ENCODE measurements around the gene PRCP.
"Not testable (repeated sequence)": the region's sequence is repeated elsewhere in the genome, so short reads cannot be mapped to it uniquely, and the experiment has no call there.

The PRCP gene

GRCh38 chr11:82869657-82870056, 30.6 kb downstream of the PRCP start:
- DNase-seq, result no peak

GRCh38 chr11:82867495-82868082, 32.6 kb downstream of the PRCP start:
- DNase-seq, result peak; percentile 61

GRCh38 chr11:82865841-82866240, 34.4 kb downstream of the PRCP start:
- no peak for DNase-seq

GRCh38 chr11:82864268-82864667, 36.0 kb downstream of the PRCP start:
- no peak for DNase-seq

- no peak for DNase-seq
Measured at GRCh38 chr11:82863209-82863608, 37.0 kb downstream of the PRCP start.

- no peak for DNase-seq
Measured at GRCh38 chr11:82862379-82862778, 37.9 kb downstream of the PRCP start.

GRCh38 chr11:82859750-82860149, 40.5 kb downstream of the PRCP start:
- no peak for DNase-seq

GRCh38 chr11:82858556-82859091, 41.6 kb downstream of the PRCP start:
- DNase-seq, result no peak

GRCh38 chr11:82858133-82858532, 42.1 kb downstream of the PRCP start:
- DNase-seq, result no peak

- no peak for DNase-seq
Measured at GRCh38 chr11:82857145-82857544, 43.1 kb downstream of the PRCP start.

- DNase-seq, result no peak
Measured at GRCh38 chr11:82855616-82856015, 44.6 kb downstream of the PRCP start.

GRCh38 chr11:82854916-82855315, 45.3 kb downstream of the PRCP start:
- not testable (repeated sequence) for DNase-seq

GRCh38 chr11:82854242-82854641, 46.0 kb downstream of the PRCP start:
- DNase-seq, result no peak

- DNase-seq, result no peak
Measured at GRCh38 chr11:82848829-82849228, 51.4 kb downstream of the PRCP start.

GRCh38 chr11:82845356-82846353, 54.6 kb downstream of the PRCP start:
- no peak for DNase-seq

GRCh38 chr11:82843057-82843795, 57.0 kb downstream of the PRCP start:
- no peak for DNase-seq

GRCh38 chr11:82842019-82842418, 58.2 kb downstream of the PRCP start:
- no peak for DNase-seq

GRCh38 chr11:82837650-82838049, 62.6 kb downstream of the PRCP start:
- DNase-seq, result no peak

- no peak for DNase-seq
Measured at GRCh38 chr11:82832983-82833382, 67.2 kb downstream of the PRCP start.

- DNase-seq, result no peak
Measured at GRCh38 chr11:82831364-82831763, 68.9 kb downstream of the PRCP start.

- no peak for DNase-seq
Measured at GRCh38 chr11:82830746-82831145, 69.5 kb downstream of the PRCP start.

GRCh38 chr11:82829101-82829500, 71.1 kb downstream of the PRCP start:
- no peak for DNase-seq

- no peak for DNase-seq
Measured at GRCh38 chr11:82828472-82828871, 71.8 kb downstream of the PRCP start.
